Lung (tissue), 12 donors: Measurements from ENCODE around the gene NFATC2. TPM values are rescaled to one million over a fixed set of nuclear protein-coding genes. Genes with fewer than 3 reads are reported as not detected.

Experiments used
- ATAC-seq: fragments of 200-7000 bp; cut with Tn5 transposase; one replicate; pipeline ENCODE4 v1.9.1; 2020; ENCODE audit warnings: moderate number of reproducible peaks; ENCODE audit not compliant: insufficient read depth, low FRiP score
- DNase-seq, 3 donors: peaks; one replicate each; pipeline ENCODE4 v3.0.0-alpha.2; 2013 to 2017
- H3K27ac ChIP-seq, 2 donors: one replicate each; pipeline ENCODE4 v1.5.1; 2013; ENCODE audit warnings: mild to moderate bottlenecking in 2 of 2, moderate library complexity in 2 of 2, control low read depth in 1 of 2, inconsistent platforms in 1 of 2, low read depth in 1 of 2, low read length in 1 of 2
- H3K27me3 ChIP-seq, 3 donors: one replicate each; pipeline ENCODE4 v1.5.1; 2013; ENCODE audit warnings: low read length in 2 of 3; ENCODE audit not compliant: control insufficient read depth in 3 of 3, insufficient read depth in 3 of 3
- H3K36me3 ChIP-seq, 4 donors: one replicate each; pipeline ENCODE4 v1.5.1; 2013; ENCODE audit warnings: low read length in 4 of 4, mild to moderate bottlenecking in 1 of 4, moderate library complexity in 1 of 4; ENCODE audit not compliant: control insufficient read depth in 4 of 4, insufficient read depth in 4 of 4
- H3K4me1 ChIP-seq, 5 donors: one replicate each; pipeline ENCODE4 v1.5.1; 2013; ENCODE audit warnings: low read length in 5 of 5, mild to moderate bottlenecking in 2 of 5, moderate library complexity in 1 of 5; ENCODE audit not compliant: control insufficient read depth in 5 of 5, insufficient read depth in 5 of 5
- H3K4me3 ChIP-seq: one replicate; pipeline ENCODE4 v1.5.1; 2013; ENCODE audit warnings: mild to moderate bottlenecking, control low read depth, moderate library complexity
- H3K9ac ChIP-seq, 2 donors: one replicate each; pipeline ENCODE4 v1.5.1; 2013; ENCODE audit warnings: low read length in 2 of 2, control low read depth in 1 of 2; ENCODE audit not compliant: insufficient read depth in 1 of 2
- H3K9me3 ChIP-seq, 4 donors: one replicate each; pipeline ENCODE4 v1.5.1; 2013; ENCODE audit warnings: low read length in 3 of 4, mild to moderate bottlenecking in 1 of 4, moderate library complexity in 1 of 4; ENCODE audit not compliant: control insufficient read depth in 4 of 4, insufficient read depth in 3 of 4
- CTCF ChIP-seq: IDR thresholded peaks from 2 replicates; pipeline ENCODE4 v1.5.1; 2012; ENCODE audit warnings: mild to moderate bottlenecking; ENCODE audit errors: control extremely low read depth, extremely low read depth
- WGBS, 2 donors: extraction: QIAGEN DNeasy Blood & Tissue Kit; methylation state at CpG; one replicate each; pipeline ENCODE4 v1.1.7; 2013; 5-methylcytosine and 5-hydroxymethylcytosine counted together
- polyA plus RNA-seq, 2 donors: library from polyadenylated mRNA; stranded (reverse); fragments of 200-250 nt; gene quantifications; one replicate each; pipeline ENCODE4 v1.2.1, GENCODE V29; 2013
- total RNA-seq, 2 donors: library from RNA; depleted of rRNA in 1 of 2; stranded (reverse); fragments of >200 nt in 1 of 2; gene quantifications; one replicate each; pipeline ENCODE4 v1.2.1, GENCODE V29; 2014 to 2021
- donor health status: control.
- donor health status: control.
- donor health status: Bipolar disorder and iron deficiency.
- donor health status: healthy.
- donor health status: DM: yes; HTN: yes; CAD: no.

NFATC2 gene
- total and polyA plus RNA-seq, 4 donors, result 1.3 to 8.7 (median 4.7) TPM

DNA sequence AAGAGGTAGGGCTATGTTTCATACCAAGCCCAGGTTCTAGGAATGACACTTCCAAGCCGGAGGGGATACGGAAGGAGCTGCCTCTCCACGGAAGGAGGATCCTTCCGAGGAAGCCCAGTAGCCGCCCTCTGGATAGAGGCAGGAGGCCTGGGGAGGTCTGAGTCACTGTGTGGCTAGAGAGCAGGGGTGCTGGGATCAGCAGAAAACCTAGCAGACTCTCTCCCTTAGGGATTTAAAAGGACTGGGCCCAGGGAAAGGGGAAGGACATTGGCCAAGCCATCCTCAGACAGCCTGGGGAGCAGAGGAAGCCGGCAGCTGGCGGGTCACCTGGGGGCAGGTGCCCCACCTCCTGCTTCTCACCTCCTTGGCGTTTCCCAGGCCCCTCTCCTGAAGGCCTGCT lies 36.6 kb upstream of the NFATC2 start:
- H3K27ac ChIP-seq, result no peak overlapping the region
- DNase-seq (no peak), ATAC-seq (no peak)
- H3K9ac ChIP-seq, result no peak overlapping the region
- H3K4me1 ChIP-seq, result no peaks in the 10 kb centered on the region
- H3K4me3 ChIP-seq, result no peak overlapping the region
- TF ChIP-seq CTCF, result no peak
- peaks cover 0 to 6% (median 3%) of the 10 kb centered on the region in 4 donors for H3K9me3 ChIP-seq
- 85 to 88% methylated on average over 8 of the region's 8 CpGs for WGBS, 2 donors
- H3K27me3 ChIP-seq, result no peaks in the 10 kb centered on the region
- H3K36me3 ChIP-seq, result no peaks in the 10 kb centered on the region

DNA sequence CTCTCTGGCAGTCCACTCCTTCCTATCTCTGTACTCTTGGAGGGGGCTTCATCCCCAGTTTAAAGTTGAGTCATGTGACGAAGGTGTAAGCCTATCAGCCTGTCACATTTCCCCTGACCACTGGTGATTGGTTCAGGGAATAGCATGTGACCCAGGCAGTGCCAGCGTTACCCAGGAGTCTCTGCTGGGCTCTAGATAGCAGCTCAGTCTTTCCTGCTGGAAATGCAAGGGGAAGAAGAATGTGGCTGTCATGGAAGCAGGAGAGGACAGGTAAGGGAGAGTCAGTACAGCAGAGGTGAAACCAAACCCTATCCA lies 35.6 kb upstream of the NFATC2 start:
- Histone ChIP-seq H3K36me3 (no peaks in the 10 kb centered on the region), H3K27ac (no peak overlapping the region), H3K4me3 (no peak overlapping the region), H3K9ac (no peak overlapping the region), H3K4me1 (no peaks in the 10 kb centered on the region), H3K9me3 (peaks cover 0 to 7% (median 3%) of the 10 kb centered on the region in 4 donors), H3K27me3 (no peaks in the 10 kb centered on the region)
- 93 to 96% methylated on average over 2 of the region's 2 CpGs for WGBS, 2 donors
- no peak for TF ChIP-seq CTCF
- DNase-seq (no peak), ATAC-seq (no peak)

- Histone ChIP-seq H3K4me1 (no peaks in the 10 kb centered on the region), H3K4me3 (no peak overlapping the region), H3K9me3 (peaks cover 0 to 7% (median 3%) of the 10 kb centered on the region in 4 donors), H3K27ac (no peak overlapping the region), H3K36me3 (no peaks in the 10 kb centered on the region), H3K27me3 (no peaks in the 10 kb centered on the region), H3K9ac (no peak overlapping the region)
- no peak for DNase-seq
- no peak for ATAC-seq
- no peak for TF ChIP-seq CTCF
- WGBS, 2 donors, result 95% methylated on average over 11 of the region's 11 CpGs
These were observed 35.1 kb upstream of the NFATC2 start for GRCh38 chr20:51577432-51578144.

DNA sequence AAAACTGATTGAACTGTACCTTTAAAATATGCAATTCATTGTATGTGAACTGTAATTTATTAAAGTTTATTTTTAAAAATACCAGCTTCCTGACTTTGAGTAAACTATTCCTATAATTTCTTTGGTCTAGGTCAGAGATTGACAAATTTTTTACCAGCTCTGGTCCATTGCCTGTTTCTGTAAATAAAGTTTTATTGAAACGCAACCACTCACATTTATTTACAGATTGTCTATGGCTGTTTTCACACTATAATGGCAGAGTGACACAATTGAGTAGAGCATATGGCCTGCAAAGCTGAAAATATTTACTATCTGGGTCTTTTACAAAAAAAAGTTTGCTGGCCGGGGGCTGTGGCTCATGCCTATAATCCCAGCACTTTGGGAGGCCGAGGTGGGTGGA lies 33.0 kb upstream of the NFATC2 start:
- H3K36me3 ChIP-seq, result no peaks in the 10 kb centered on the region
- TF ChIP-seq CTCF, result no peak
- H3K27ac ChIP-seq, result no peak overlapping the region
- no peak overlapping the region for H3K4me3 ChIP-seq
- no peaks in the 10 kb centered on the region for H3K4me1 ChIP-seq
- ATAC-seq (no peak), DNase-seq (no peak)
- H3K9ac ChIP-seq, result no peak overlapping the region
- peaks cover 0 to 7% (median 3%) of the 10 kb centered on the region in 4 donors for H3K9me3 ChIP-seq
- H3K27me3 ChIP-seq, result no peaks in the 10 kb centered on the region
- WGBS, 2 donors, result 93 to 97% methylated on average over 3 of the region's 3 CpGs
